GM18498 (cell line): ENCODE measurements around the gene ATXN7.

Experiments
- ATAC-seq: cut with Tn5 transposase; IDR thresholded peaks from one replicate; pipeline ENCODE4 v1.9.1; 2021; ENCODE audit warnings: mild to moderate bottlenecking, moderate library complexity; ENCODE audit not compliant: unreplicated experiment

The ATXN7 gene

GRCh38 chr3:63961891-63962290, 98.2 kb downstream of the ATXN7 start:
- peak; percentile 86 for ATAC-seq

- no peak for ATAC-seq
Measured at GRCh38 chr3:63963496-63963895, 99.8 kb downstream of the ATXN7 start.

GRCh38 chr3:63964681-63965485, 101.2 kb downstream of the ATXN7 start:
- ATAC-seq = no peak

- no peak for ATAC-seq
Measured at GRCh38 chr3:63966007-63966406, 102.3 kb downstream of the ATXN7 start.

GRCh38 chr3:63966871-63967270, 103.2 kb downstream of the ATXN7 start:
- ATAC-seq = no peak

GRCh38 chr3:63967675-63968611, 104.3 kb downstream of the ATXN7 start:
- peak; percentile 69 for ATAC-seq

- ATAC-seq = peak; percentile 33
Measured at GRCh38 chr3:63968612-63969350, 105.1 kb downstream of the ATXN7 start.

- ATAC-seq = no peak
Measured at GRCh38 chr3:63969876-63970275, 106.2 kb downstream of the ATXN7 start.

GRCh38 chr3:63970631-63971475, 107.2 kb downstream of the ATXN7 start:
- no peak for ATAC-seq

- no peak for ATAC-seq
Measured at GRCh38 chr3:63972196-63972595, 108.5 kb downstream of the ATXN7 start.

GRCh38 chr3:63972987-63973386, 109.3 kb downstream of the ATXN7 start:
- ATAC-seq = no peak

GRCh38 chr3:63973406-63973805, 109.7 kb downstream of the ATXN7 start:
- no peak for ATAC-seq

- no peak for ATAC-seq
Measured at GRCh38 chr3:63974451-63974850, 110.8 kb downstream of the ATXN7 start.

GRCh38 chr3:63975723-63976122, 112.1 kb downstream of the ATXN7 start:
- ATAC-seq = no peak

GRCh38 chr3:63976161-63976871, 112.6 kb downstream of the ATXN7 start:
- no peak for ATAC-seq

- no peak for ATAC-seq
Measured at GRCh38 chr3:63976872-63977200, 113.2 kb downstream of the ATXN7 start.

- no peak for ATAC-seq
Measured at GRCh38 chr3:63977893-63978292, 114.2 kb downstream of the ATXN7 start.

- ATAC-seq = no peak
Measured at GRCh38 chr3:63979093-63979885, 115.6 kb downstream of the ATXN7 start.

GRCh38 chr3:63980019-63980418, 116.4 kb downstream of the ATXN7 start:
- ATAC-seq = no peak
